Liver (tissue), 9 donors: ENCODE measurements around the gene IL25. TPM values are rescaled to one million over a fixed set of nuclear protein-coding genes. Genes with fewer than 3 reads are reported as not detected.

Experiments used
- DNase-seq: peaks from one replicate; pipeline ENCODE4 v3.0.0-alpha.2; 2017; ENCODE audit warnings: low spot score
- H3K27ac ChIP-seq, 2 donors: one replicate each; pipeline ENCODE4 v1.7.0; 2013; ENCODE audit warnings: inconsistent platforms in 2 of 2, low read length in 2 of 2, control low read depth in 1 of 2, low read depth in 1 of 2, mild to moderate bottlenecking in 1 of 2
- H3K27me3 ChIP-seq, 4 donors: one replicate each; pipeline versions ENCODE4 v1.6.1 to v1.7.0; 2013; ENCODE audit warnings: low read length in 3 of 4, inconsistent platforms in 1 of 4, mild to moderate bottlenecking in 1 of 4, moderate library complexity in 1 of 4; ENCODE audit not compliant: control insufficient read depth in 4 of 4, insufficient read depth in 4 of 4
- H3K36me3 ChIP-seq, 4 donors: one replicate each; pipeline versions ENCODE4 v1.6.1 to v1.7.0; 2013; ENCODE audit warnings: low read length in 3 of 4, mild to moderate bottlenecking in 3 of 4, low read depth in 1 of 4, moderate library complexity in 1 of 4; ENCODE audit not compliant: control insufficient read depth in 4 of 4, insufficient read depth in 3 of 4
- H3K4me1 ChIP-seq, 4 donors: one replicate each; pipeline versions ENCODE4 v1.6.1 to v1.7.0; 2013; ENCODE audit warnings: low read length in 3 of 4, mild to moderate bottlenecking in 3 of 4, moderate library complexity in 1 of 4; ENCODE audit not compliant: control insufficient read depth in 4 of 4, insufficient read depth in 4 of 4
- H3K4me3 ChIP-seq, 3 donors: one replicate each; pipeline versions ENCODE4 v1.6.1 to v1.7.0; 2013; ENCODE audit warnings: low read length in 3 of 3, control low read depth in 1 of 3, low read depth in 1 of 3, mild to moderate bottlenecking in 1 of 3
- H3K9ac ChIP-seq, 2 donors: one replicate each; pipeline ENCODE4 v1.7.0; 2013; ENCODE audit warnings: low read length in 2 of 2, mild to moderate bottlenecking in 2 of 2, moderate library complexity in 2 of 2, control low read depth in 1 of 2, low read depth in 1 of 2
- H3K9me3 ChIP-seq, 4 donors: one replicate each; pipeline versions ENCODE4 v1.6.1 to v1.7.0; 2013; ENCODE audit warnings: low read length in 3 of 4; ENCODE audit not compliant: control insufficient read depth in 4 of 4
- EGR1 ChIP-seq, 2 donors: IDR thresholded peaks; 2 replicates each; pipeline ENCODE4 v1.6.1; 2016 to 2018; ENCODE audit warnings: antibody characterized with exemption in 2 of 2, low read depth in 2 of 2
- FOXA1 ChIP-seq: IDR thresholded peaks from 2 replicates; pipeline ENCODE4 v1.6.1; 2016; ENCODE audit warnings: antibody characterized with exemption
- FOXA2 ChIP-seq: IDR thresholded peaks from 2 replicates; pipeline ENCODE4 v1.6.1; 2016; ENCODE audit warnings: antibody characterized with exemption
- GABPA ChIP-seq, 2 donors: IDR thresholded peaks in 1 of 2; conservative IDR thresholded peaks in 1 of 2; 2 replicates each; pipeline ENCODE4 v1.6.1; 2016; ENCODE audit warnings: antibody characterized with exemption in 2 of 2, mild to moderate bottlenecking in 1 of 2, moderate library complexity in 1 of 2
- HNF4A ChIP-seq, 2 donors: conservative IDR thresholded peaks; 2 replicates each; pipeline ENCODE4 v1.6.1; 2016; ENCODE audit warnings: antibody characterized with exemption in 2 of 2, mild to moderate bottlenecking in 2 of 2
- HNF4G ChIP-seq: IDR thresholded peaks from 2 replicates; pipeline ENCODE4 v1.6.1; 2016; ENCODE audit warnings: antibody characterized with exemption
- JUND ChIP-seq, 2 donors: IDR thresholded peaks; 2 replicates each; pipeline ENCODE4 v1.6.1; 2016; ENCODE audit warnings: antibody characterized with exemption in 2 of 2
- MAX ChIP-seq: IDR thresholded peaks from 2 replicates; pipeline ENCODE4 v1.6.1; 2016; ENCODE audit warnings: antibody characterized with exemption
- NR2F2 ChIP-seq: IDR thresholded peaks from 2 replicates; pipeline ENCODE4 v1.6.1; 2016; ENCODE audit warnings: antibody characterized with exemption
- RAD21 ChIP-seq, 2 donors: IDR thresholded peaks; 2 replicates each; pipeline ENCODE4 v1.6.1; 2016; ENCODE audit warnings: antibody characterized with exemption in 2 of 2, mild to moderate bottlenecking in 2 of 2
- RXRA ChIP-seq, 2 donors: IDR thresholded peaks; 2 replicates each; pipeline ENCODE4 v1.6.1; 2017 to 2018; ENCODE audit warnings: antibody characterized with exemption in 2 of 2, mild to moderate bottlenecking in 1 of 2
- SP1 ChIP-seq: IDR thresholded peaks from 2 replicates; pipeline ENCODE4 v1.6.1; 2018; ENCODE audit warnings: antibody characterized with exemption, mild to moderate bottlenecking
- TAF1 ChIP-seq: conservative IDR thresholded peaks from 2 replicates; pipeline ENCODE4 v1.6.1; 2016; ENCODE audit warnings: antibody characterized with exemption, mild to moderate bottlenecking
- YY1 ChIP-seq: IDR thresholded peaks from 2 replicates; pipeline ENCODE4 v1.6.1; 2016; ENCODE audit warnings: antibody characterized with exemption, mild to moderate bottlenecking
- WGBS: extraction: QIAGEN DNeasy Blood & Tissue Kit; methylation state at CpG from one replicate; pipeline ENCODE4 v1.1.7; 2013; 5-methylcytosine and 5-hydroxymethylcytosine counted together
- polyA plus RNA-seq, 2 donors: library from polyadenylated mRNA; stranded (reverse) in 1 of 2; unstranded in 1 of 2; fragments of 200-250 nt in 1 of 2; fragments of >200 nt in 1 of 2; fragmentation: Nextera tagmentation in 1 of 2; extraction: Ambion mirVana in 1 of 2; gene quantifications; one replicate each; pipeline versions ENCODE4 v1.2.1 to v1.2.3, GENCODE V29; 2013 to 2015
- total RNA-seq, 2 donors: library from RNA; depleted of rRNA; stranded (reverse); fragments of >200 nt; gene quantifications; one replicate each; pipeline ENCODE4 v1.2.3, GENCODE V29; 2014
- TF ChIP-seq, protein P1 (sequence below): fragments of 150-350 bp; IDR thresholded peaks from 2 replicates; pipeline ENCODE4 v1.5.1; 2017; ENCODE audit warnings: improper control_type of control experiment, low read depth, low read length; ENCODE audit not compliant: missing input control
- TF ChIP-seq, protein P2 (sequence below): IDR thresholded peaks from 2 replicates; pipeline ENCODE4 v1.6.1; 2016; ENCODE audit warnings: antibody characterized with exemption, mild to moderate bottlenecking
- TF ChIP-seq, protein P3 (sequence below): IDR thresholded peaks from 2 replicates; pipeline ENCODE4 v1.6.1; 2016; ENCODE audit warnings: antibody characterized with exemption
- donor health status: healthy.
- donor health status: healthy.
- donor health status: healthy.
- donor health status: healthy.
- donor health status: healthy.

Gene IL25
- total and polyA plus RNA-seq, 4 donors, result not detected

DNA sequence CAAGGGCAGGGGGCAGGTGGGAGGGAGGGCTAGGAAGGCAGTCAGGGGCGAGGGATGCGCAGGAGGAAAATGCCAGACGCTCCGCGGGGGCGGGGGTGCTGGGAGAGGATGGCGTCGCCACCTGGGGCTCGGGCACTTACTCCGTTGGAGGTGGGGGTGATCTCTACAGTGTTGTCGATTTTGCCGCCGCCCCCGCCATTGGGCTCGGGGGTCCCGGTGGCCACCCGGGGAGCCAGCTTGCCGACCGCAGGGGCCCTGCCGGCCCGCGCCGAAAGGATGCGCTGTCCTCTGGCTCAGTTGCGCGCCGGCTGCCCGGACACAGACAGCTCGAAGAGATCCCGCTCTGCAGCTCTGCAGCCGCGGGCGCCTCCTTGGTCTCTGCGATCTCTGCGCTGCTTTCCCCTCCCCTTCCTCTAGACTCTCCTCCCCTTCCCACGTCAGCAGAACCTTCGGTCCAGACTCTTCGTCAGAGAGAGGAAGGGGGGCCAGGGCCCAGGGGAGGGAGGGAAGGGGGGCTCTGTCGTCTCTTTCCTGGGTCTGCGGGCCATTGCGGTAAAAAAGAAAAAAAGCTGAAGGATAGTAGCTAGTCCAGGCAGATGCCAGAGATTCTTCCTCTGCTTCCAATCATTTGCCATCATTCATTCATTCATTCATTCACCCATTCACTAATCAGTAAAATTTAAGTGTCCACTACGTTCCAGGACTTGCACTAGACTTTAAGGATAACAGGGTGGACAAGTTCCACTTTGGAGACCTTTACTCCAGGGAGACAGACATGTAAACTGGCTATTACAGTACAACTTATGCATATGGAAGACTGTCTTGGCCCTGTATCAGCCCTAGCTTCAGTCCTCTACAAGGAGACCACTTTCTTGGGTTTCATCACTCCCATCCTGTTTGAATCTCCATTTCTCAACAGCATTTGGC lies 19.8 kb upstream of the IL25 start, which contains the start of gene SLC22A17:
Gene SLC22A17 (minus strand): TSS at position 382 of the 927 bp plus-strand sequence.
- Histone ChIP-seq H3K4me1 (peaks cover 4 to 11% (median 8%) of the 10 kb centered on the region in 4 donors), H3K27ac (no peak within 1 kb of the TSS), H3K36me3 (no peaks in the 10 kb centered on the region), H3K9ac (no peak within 1 kb of the TSS), H3K9me3 (no peaks in the 10 kb centered on the region), H3K4me3 (peak within 1 kb of the TSS in 2 of 3 donors; percentile 31 to 55), H3K27me3 (peaks cover 0 to 11% (median 2%) of the 10 kb centered on the region in 4 donors)
- TF ChIP-seq MAX (no peak), RAD21 (IDR thresholded peaks at IDR 0.05) (peak in 1 of 2 donors; percentile 6)
- peak; percentile 55 for DNase-seq
- 4% methylated on average over 42 of the region's 42 CpGs for WGBS

- WGBS, result 75% methylated on average over 5 of the region's 5 CpGs
- Histone ChIP-seq H3K36me3 (no peaks in the 10 kb centered on the region), H3K9ac (no peak overlapping the region), H3K27me3 (peaks cover 0 to 11% (median 2%) of the 10 kb centered on the region in 4 donors), H3K4me1 (peaks cover 4 to 11% (median 8%) of the 10 kb centered on the region in 4 donors), H3K4me3 (no peak overlapping the region), H3K27ac (no peak overlapping the region), H3K9me3 (no peaks in the 10 kb centered on the region)
- no peak for DNase-seq
- no peak for TF ChIP-seq YY1
Measured at GRCh38 chr14:23353433-23353780, 19.2 kb upstream of the IL25 start.

DNA sequence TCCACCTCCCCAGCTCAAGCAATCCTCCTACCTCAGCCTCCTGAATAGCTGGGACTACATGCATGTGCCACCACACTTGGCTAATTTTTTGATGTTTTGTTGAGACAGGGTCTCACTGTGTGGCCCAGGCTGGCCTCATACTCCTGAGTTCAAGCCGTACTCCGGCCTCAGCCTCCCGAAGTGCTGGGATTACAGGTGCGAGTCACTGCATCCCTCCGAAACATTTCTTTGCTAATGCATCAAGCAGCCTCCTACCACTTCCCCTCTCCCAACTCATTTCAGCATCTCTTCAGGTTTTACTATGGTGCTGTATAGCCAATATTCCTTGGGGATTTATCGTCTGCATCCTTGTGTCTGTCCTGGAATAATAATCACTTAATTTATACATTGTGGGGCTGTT lies 17.6 kb upstream of the IL25 start:
- DNase-seq, result no peak
- no peaks in the 10 kb centered on the region for H3K36me3 ChIP-seq
- no peak overlapping the region for H3K27ac ChIP-seq
- 81% methylated on average over 6 of the region's 6 CpGs for WGBS
- no peak for TF ChIP-seq RAD21 (IDR thresholded peaks at IDR 0.05)
- TF ChIP-seq EGR1 (IDR thresholded peaks at IDR 0.05; ENCODE audit: low read depth in 2 of 2), result no peak
- no peak for TF ChIP-seq TAF1
- no peak for TF ChIP-seq MAX
- TF ChIP-seq FOXA2, result no peak
- TF ChIP-seq GABPA (IDR thresholded peaks at IDR 0.05 in 1 of 2, conservative IDR thresholded peaks at IDR 0.05 in 1 of 2), result no peak
- no peak for TF ChIP-seq HNF4A (conservative IDR thresholded peaks at IDR 0.05)
- no peak for TF ChIP-seq HNF4G
- no peak for TF ChIP-seq YY1
- TF ChIP-seq SP1, result no peak
- TF ChIP-seq FOXA1, result no peak
- TF ChIP-seq JUND (IDR thresholded peaks at IDR 0.05), result no peak
- TF ChIP-seq, protein P1, sequence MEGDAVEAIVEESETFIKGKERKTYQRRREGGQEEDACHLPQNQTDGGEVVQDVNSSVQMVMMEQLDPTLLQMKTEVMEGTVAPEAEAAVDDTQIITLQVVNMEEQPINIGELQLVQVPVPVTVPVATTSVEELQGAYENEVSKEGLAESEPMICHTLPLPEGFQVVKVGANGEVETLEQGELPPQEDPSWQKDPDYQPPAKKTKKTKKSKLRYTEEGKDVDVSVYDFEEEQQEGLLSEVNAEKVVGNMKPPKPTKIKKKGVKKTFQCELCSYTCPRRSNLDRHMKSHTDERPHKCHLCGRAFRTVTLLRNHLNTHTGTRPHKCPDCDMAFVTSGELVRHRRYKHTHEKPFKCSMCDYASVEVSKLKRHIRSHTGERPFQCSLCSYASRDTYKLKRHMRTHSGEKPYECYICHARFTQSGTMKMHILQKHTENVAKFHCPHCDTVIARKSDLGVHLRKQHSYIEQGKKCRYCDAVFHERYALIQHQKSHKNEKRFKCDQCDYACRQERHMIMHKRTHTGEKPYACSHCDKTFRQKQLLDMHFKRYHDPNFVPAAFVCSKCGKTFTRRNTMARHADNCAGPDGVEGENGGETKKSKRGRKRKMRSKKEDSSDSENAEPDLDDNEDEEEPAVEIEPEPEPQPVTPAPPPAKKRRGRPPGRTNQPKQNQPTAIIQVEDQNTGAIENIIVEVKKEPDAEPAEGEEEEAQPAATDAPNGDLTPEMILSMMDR, result no peak
- TF ChIP-seq RXRA (IDR thresholded peaks at IDR 0.05), result no peak
- TF ChIP-seq, protein P2, sequence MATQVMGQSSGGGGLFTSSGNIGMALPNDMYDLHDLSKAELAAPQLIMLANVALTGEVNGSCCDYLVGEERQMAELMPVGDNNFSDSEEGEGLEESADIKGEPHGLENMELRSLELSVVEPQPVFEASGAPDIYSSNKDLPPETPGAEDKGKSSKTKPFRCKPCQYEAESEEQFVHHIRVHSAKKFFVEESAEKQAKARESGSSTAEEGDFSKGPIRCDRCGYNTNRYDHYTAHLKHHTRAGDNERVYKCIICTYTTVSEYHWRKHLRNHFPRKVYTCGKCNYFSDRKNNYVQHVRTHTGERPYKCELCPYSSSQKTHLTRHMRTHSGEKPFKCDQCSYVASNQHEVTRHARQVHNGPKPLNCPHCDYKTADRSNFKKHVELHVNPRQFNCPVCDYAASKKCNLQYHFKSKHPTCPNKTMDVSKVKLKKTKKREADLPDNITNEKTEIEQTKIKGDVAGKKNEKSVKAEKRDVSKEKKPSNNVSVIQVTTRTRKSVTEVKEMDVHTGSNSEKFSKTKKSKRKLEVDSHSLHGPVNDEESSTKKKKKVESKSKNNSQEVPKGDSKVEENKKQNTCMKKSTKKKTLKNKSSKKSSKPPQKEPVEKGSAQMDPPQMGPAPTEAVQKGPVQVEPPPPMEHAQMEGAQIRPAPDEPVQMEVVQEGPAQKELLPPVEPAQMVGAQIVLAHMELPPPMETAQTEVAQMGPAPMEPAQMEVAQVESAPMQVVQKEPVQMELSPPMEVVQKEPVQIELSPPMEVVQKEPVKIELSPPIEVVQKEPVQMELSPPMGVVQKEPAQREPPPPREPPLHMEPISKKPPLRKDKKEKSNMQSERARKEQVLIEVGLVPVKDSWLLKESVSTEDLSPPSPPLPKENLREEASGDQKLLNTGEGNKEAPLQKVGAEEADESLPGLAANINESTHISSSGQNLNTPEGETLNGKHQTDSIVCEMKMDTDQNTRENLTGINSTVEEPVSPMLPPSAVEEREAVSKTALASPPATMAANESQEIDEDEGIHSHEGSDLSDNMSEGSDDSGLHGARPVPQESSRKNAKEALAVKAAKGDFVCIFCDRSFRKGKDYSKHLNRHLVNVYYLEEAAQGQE, result no peak
- no peak for TF ChIP-seq NR2F2
- TF ChIP-seq, protein P3, sequence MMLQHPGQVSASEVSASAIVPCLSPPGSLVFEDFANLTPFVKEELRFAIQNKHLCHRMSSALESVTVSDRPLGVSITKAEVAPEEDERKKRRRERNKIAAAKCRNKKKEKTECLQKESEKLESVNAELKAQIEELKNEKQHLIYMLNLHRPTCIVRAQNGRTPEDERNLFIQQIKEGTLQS, result no peak
- peaks cover 4 to 11% (median 8%) of the 10 kb centered on the region in 4 donors for H3K4me1 ChIP-seq
- H3K4me3 ChIP-seq, result no peak overlapping the region
- H3K27me3 ChIP-seq, result peaks cover 0 to 11% (median 2%) of the 10 kb centered on the region in 4 donors
- H3K9me3 ChIP-seq, result no peaks in the 10 kb centered on the region
- no peak overlapping the region for H3K9ac ChIP-seq
